HG03575 (cell line): ENCODE data around the gene NUP210L.
"Not testable (repeated sequence)": the region's sequence is repeated elsewhere in the genome, so short reads cannot be mapped to it uniquely, and the experiment has no call there.

Experiments
- ATAC-seq: cut with Tn5 transposase; IDR thresholded peaks from one replicate; pipeline ENCODE4 v1.9.1; 2021; ENCODE audit not compliant: unreplicated experiment, insufficient number of reproducible peaks, low FRiP score; ENCODE audit errors: extremely low read depth

NUP210L gene

DNA sequence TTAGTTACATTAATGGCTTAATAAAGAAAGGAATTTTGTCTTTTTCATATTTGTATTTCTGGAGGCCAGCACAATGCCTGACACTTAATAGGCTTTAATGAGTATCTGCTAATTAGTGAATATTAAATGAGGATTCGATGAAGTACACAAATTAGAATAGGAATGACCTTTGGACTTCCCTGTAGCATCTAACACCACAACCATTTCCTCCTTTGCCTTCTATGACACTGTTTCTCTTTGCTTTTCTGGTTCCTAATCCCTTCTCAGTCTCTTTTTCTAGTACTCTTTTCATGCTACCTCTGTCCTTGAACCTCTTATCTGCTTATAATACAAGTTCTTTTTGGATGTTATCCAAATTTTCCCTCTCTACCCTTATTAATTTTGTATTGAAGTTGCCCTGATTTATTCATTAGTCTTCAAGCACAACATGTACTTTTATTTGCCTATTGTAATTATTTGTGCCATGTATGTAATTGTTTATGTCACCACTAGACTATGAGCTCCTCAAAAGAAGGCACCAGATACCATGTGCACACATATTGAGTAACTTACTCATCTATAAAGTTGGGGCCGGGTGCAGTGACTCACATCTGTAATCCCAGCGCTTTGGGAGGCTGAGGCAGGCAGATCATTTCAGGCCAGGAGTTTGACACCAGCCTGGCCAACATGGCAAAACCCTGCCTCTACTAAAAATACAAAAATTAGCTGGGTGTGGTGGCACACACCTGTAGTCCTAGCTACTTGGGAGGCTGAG is 140.5 kb downstream of the NUP210L start:
- ATAC-seq, result no peak

- ATAC-seq, result not testable (repeated sequence)
Measured at GRCh38 chr1:154012543-154012942, 142.3 kb downstream of the NUP210L start.

GRCh38 chr1:154012129-154012528 is 142.7 kb downstream of the NUP210L start:
- no peak for ATAC-seq

- no peak for ATAC-seq
Measured at GRCh38 chr1:154006136-154006535, 148.7 kb downstream of the NUP210L start.

DNA sequence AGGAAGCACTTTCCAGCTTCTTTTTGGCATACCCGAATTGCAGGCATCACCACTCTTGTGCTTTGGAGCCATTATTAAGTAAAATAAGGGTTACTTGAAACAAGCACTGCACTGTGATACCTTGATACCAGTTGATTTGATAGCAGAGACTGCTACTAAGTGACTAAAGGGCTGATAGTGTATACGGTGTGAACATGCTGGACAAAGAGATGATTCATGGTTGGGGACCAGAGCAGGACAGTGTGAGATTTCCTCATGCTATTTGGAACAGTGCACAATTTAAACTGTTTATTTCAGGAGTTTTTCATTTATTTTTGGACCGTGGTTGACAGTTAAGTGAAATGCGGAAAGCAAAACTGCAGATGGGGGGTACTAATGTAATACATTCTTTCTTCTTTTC is 154.5 kb downstream of the NUP210L start:
- ATAC-seq, result no peak

DNA sequence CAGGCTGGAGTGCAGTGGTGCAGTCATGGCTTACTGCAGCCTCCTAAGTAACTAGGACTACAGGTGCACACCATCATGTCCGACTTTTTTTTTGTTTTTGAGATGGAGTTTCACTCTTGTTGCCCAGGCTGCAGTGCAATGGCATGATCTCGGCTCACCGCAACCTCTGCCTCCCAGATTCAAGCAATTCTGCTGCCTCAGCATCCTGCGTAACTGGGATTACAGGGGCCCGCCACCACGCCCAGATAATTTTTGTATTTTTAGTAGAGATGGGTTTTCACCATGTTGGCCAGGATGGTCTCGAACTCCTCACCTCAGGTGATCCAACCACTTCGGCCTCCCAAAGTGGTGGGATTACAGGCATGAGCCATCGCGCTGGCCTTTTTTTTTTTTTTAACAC is 158.0 kb downstream of the NUP210L start:
- not testable (repeated sequence) for ATAC-seq

DNA sequence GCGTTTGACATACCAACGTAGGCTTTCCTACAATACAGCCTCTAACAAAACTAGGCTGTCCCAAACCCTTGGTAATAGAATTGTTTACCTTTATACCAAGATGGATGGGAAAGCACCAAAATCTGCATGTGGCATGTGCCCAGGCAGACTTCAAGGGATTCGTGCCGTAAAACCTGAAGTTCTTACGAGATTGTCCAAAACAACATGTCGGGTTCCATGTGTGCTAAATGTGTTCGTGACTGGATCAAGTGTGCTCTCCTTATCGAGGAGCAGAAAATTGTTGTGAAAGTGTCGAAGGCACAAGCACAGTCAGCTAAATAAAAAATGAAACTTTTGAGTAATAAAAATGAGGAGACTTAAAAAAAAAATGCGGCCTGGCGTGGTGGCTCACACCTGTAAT is 159.2 kb downstream of the NUP210L start:
- ATAC-seq, result no peak

- no peak for ATAC-seq
Measured at GRCh38 chr1:153995202-153995601, 159.7 kb downstream of the NUP210L start.

DNA sequence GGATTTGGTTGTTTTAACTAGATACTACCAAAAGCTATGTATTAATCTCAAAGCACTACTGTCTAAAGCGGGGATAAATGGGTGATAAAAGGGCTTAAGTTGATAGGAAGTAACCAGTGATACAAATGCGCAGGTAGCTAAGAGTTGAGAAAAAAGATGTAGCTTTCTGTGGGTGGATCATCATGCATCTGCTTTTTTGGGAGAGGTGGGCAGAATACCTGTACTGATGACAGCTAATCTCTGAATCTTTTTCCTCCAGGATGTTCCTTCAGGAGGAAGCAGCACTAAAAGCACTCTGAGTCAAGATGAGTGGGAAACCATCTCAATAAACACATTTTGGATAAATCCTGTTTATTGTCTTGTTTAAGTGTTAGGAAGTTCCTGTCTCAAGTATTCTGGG is 163.1 kb downstream of the NUP210L start:
- no peak for ATAC-seq

DNA sequence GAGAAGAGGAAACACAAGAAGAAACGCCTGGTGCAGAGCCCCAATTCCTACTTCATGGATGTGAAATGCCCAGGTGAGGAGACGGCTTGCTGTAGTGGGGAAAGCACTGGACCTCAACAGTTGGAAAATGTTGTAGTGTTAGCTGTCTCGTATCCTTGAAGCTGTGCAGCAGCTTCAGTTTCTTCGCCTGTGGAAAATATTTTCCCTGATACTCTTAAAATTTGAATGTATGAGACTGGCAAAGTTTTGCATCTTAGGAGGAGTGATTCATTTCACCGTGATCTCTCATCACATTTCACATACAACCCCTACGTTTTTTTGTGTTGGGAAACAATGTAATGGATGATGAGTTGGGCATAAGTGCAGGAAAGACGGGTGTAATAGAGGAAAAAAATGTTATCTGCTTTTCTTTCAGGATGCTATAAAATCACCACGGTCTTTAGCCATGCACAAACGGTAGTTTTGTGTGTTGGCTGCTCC is 163.7 kb downstream of the NUP210L start:
- ATAC-seq, result no peak

DNA sequence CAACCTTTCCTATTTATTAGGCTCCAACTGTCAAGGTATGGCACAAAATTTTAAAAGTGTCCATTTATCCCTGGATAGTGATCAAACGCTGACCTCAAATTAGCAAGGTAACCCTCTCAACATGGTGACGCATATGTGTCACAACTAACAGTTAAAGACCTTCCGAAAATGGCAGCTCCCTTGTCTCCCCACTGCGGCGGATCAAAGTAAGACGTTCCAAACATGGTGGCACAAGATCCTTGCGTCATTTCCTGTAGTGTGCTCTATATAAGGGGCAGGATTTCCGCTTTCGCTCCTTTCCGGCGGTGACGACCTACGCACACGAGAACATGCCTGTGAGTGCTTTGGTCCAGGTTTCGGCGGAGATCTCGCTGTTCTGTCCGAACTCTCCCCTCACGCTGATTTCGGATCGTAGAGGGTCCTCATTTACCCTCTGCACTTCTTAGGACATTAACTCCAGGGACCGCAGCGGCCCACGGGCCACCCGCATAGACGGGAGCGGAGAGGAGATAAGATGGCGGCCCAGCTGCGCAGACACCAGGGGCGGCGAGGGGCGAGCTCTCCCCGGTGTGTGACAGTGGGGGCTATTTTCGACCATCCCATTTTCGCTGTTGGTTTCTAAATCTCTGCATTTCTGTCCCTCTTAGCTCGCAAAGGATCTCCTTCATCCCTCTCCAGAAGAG is 164.3 kb downstream of the NUP210L start, which contains the start of gene RPS27:
Gene RPS27, plus strand, starts transcription at position 295 of the 683 bp plus-strand sequence. Its CDS starts 35 bp downstream, at position 330.
- ATAC-seq, result peak; percentile 43

- ATAC-seq, result no peak
Measured at GRCh38 chr1:153987621-153988020, 167.3 kb downstream of the NUP210L start.

- ATAC-seq, result no peak
Measured at GRCh38 chr1:153985941-153986761, 168.7 kb downstream of the NUP210L start, which contains the start of gene RAB13. Gene RAB13, minus strand, starts transcription at chr1:153986339. Its CDS starts 103 bp downstream, at chr1:153986236.

GRCh38 chr1:153985341-153985912 is 169.4 kb downstream of the NUP210L start:
- no peak for ATAC-seq

DNA sequence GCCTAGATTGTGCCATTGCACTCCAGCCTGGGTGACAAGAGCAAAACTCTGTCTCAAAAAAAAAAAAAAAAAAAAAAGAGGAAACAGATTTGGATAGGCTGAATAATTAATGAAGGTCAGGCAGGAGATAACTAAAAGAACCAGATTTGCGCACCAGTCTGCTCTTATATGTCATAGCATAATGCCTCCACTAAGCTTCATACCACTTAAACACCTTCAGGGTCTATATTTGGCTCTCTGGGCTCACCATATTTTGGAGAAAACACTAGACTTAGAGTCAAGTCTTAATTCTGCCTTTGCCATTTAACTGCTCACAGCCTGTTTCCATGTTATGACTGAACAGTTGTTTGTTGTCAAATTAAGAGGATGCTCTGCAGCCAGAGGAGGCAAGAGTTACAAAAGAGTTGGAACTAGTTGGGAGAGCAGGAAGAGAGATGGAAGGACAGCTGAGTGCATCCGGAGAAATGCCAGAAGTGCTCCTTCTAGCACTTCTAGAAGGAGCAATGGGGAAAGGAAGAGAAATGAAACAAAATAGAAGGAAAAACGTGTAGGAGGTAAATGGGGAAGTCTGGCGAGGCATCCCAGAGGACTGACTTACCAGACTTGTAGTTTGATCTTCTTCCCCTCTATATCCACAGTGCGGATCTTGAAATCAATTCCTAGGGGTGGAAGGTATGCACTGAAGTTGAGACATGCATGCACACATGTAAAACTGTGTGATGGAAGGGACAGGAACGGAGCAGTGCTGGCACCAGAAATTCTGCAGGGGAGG is 170.6 kb downstream of the NUP210L start:
- no peak for ATAC-seq

GRCh38 chr1:153981735-153982134 is 173.1 kb downstream of the NUP210L start:
- ATAC-seq, result not testable (repeated sequence)

DNA sequence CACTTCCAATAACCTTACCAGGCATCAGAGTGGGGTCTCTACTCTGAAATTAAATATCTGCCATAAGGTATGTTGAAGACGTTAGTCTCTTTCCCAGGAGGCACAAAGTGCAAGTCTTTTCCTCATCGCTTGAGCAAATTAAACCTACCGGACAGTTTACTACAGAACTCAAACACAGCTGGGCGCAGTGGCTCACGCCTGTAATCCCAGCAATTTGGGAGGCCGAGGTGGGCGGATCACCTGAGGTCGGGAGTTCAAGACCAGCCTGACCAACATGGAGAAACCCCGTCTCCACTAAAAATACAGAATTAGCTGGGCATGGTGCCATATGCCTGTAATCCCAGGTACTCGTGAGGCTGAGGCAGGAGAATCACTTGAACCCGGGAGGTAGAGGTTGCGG is 175.8 kb downstream of the NUP210L start:
- ATAC-seq, result not testable (repeated sequence)

- no peak for ATAC-seq
Measured at GRCh38 chr1:153978274-153978909, 176.5 kb downstream of the NUP210L start.
